Mononuclear cell (primary cell): ENCODE measurements around the gene SRRM3. TPM values are rescaled to one million over a fixed set of nuclear protein-coding genes. Genes with fewer than 3 reads are reported as not detected.
"Not testable (repeated sequence)": the region's sequence is repeated elsewhere in the genome, so short reads cannot be mapped to it uniquely, and the experiment has no call there.

Experiments
- H3K27me3 ChIP-seq: 2 replicates; pipeline ENCODE4 v1.6.0; 2011; ENCODE audit warnings: low read length, control low read depth; ENCODE audit not compliant: insufficient read depth
- H3K4me1 ChIP-seq: 2 replicates; pipeline ENCODE4 v1.5.1; 2011; ENCODE audit warnings: mild to moderate bottlenecking, low read length, control low read depth; ENCODE audit not compliant: insufficient read depth
- H3K4me3 ChIP-seq: 2 replicates; pipeline ENCODE4 v1.5.1; 2011; ENCODE audit warnings: mild to moderate bottlenecking, low read length, moderate library complexity
- H3K9me3 ChIP-seq: 2 replicates; pipeline ENCODE4 v1.5.1; 2011; ENCODE audit warnings: low read depth, mild to moderate bottlenecking, control low read depth, low read length
- total RNA-seq: library from RNA; depleted of rRNA; stranded (reverse); fragments of >200 nt; gene quantifications from one replicate; pipeline ENCODE4 v1.2.3, GENCODE V29; 2012

SRRM3 gene
- total RNA-seq, 1 donor, result not detected

DNA sequence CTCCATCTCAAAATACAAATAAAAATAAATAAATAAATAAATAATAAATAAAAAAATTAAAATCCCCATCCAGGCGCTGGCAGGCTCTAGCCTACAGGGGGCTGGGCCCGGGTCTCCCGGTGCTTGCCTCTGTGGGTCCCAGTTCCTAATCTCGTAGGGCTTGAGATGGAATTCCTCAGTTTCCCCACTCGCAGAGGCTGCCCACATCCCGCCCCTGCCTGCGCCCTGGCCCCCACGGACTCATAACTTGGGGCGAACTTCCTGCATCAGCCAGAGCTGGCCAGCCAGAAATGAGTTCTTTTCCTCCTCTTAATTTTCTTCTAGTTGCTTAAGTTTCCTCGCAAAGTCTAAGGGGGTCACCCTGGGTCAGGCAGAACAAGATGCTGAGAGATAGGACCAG lies 22.0 kb upstream of the SRRM3 start:
- Histone ChIP-seq H3K9me3 (no peaks in the 10 kb centered on the region), H3K4me3 (no peak overlapping the region), H3K4me1 (peaks cover 8% of the 10 kb centered on the region)

DNA sequence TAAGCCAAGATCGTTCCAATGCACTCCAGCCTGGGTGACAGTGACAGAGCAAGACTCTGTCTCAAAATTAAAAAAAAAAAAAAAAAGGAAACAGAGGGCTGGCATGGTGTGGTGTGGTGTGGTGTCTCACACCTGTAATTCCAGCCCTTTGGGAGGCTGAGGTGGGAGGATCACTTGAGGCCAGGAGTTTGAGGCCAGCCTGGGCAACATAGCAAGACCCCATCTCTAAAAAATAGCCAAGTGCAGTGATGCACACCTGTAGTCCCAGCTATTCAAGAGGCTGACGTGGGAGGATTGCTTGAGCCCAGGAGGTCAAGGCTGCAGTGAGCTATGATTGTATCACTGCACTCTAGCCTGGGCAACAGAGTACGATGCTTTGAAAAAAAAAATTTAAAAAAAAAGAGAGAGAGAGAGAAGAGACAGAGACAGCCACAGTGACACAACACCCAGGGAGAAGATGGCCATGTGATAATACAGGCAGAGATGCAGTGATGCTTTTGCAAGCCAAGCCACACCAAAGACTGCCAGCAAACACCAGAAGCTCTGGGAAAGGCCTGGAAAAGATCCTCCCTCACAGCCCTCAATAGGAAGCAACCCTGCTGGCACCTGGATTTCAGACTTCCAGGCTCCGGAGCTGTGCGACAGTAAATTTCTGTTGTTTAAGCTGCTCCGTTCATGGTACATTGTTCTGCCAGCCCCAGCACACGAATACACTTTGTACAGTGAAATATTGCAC lies 19.3 kb upstream of the SRRM3 start:
- H3K9me3 ChIP-seq, result no peaks in the 10 kb centered on the region
- H3K4me3 ChIP-seq, result no peak overlapping the region
- H3K27me3 ChIP-seq, result no peaks in the 10 kb centered on the region
- H3K4me1 ChIP-seq, result peaks cover 8% of the 10 kb centered on the region

More for the DNA sequence above, 22.0 kb upstream of the SRRM3 start:
- no peaks in the 10 kb centered on the region for H3K27me3 ChIP-seq

DNA sequence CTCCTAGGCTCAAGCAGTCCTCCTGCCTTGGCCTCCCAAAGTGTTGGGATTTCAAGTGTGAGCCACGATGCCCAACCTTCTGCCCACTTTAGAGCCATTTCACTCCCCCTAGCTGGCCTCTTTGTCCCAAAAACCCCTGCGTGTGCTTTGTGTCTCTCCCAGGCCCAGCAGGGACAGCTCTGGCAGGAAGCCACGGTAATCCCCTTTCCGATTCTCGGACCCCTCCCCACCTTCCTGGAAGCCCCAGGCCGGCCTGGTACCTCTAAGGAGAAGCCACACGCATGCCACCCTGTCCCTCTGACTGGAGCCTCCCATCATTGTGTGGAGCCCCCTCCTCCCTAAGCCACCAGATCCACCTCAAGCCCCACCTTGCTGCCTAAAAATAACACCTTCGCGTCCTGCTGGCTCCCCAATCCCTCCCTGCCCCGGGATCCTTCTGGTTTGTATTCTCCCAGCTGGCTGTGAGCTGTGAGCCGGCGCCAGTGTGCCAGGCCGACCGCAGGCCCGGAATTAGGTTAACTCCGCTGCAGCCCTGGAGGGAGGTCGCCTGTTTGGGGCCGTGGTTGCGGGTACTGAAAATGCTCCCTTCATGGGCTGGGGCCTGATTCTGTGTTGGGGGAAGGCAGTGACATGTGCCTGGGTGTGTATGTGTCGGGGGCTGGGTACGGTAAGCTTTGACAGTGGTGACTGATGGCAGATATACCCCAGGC lies 16.4 kb upstream of the SRRM3 start:
- Histone ChIP-seq H3K4me1 (no peaks in the 10 kb centered on the region), H3K4me3 (no peak overlapping the region), H3K9me3 (no peaks in the 10 kb centered on the region), H3K27me3 (no peaks in the 10 kb centered on the region)

DNA sequence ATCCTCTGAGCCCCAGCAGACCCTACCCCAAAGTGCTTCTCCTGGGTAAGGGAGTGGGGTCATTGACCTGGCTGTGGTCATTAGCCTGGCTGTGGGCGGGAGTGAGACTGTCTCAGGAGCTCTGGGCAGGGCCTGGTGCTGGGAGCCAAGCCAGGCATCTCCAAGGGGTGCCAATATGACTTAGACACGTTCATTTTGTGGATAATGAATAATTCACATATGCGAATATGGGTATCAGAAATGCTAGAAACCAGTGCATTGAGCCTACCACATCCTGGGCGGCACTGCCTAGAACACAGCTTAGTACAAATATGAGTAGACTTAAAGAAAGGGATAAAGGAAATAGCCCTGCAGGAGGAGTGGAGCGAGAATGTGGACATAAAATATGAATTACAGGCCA lies 14.4 kb upstream of the SRRM3 start:
- H3K9me3 ChIP-seq, result no peaks in the 10 kb centered on the region
- no peak overlapping the region for H3K4me3 ChIP-seq
- H3K4me1 ChIP-seq, result no peaks in the 10 kb centered on the region
- H3K27me3 ChIP-seq, result no peaks in the 10 kb centered on the region

DNA sequence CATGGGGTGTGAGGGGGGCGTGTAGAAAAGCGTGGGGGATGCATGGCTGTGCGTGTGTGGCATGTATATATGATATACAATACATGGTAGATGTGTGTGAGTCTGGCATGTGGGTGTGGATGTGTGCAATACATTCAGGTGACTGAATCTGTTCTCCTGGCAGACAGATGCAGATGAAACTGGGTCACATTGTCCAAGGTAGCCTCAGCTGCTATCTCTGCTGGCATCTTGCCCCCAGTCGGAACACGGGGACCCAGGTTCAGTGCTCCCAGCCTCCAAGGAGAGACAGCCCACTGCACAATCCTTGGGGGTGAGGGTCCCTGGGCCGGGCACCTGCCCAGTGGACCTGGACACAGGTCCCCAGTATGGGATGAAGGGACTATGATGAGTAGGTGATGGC lies 12.4 kb upstream of the SRRM3 start:
- Histone ChIP-seq H3K27me3 (no peaks in the 10 kb centered on the region), H3K9me3 (no peaks in the 10 kb centered on the region), H3K4me3 (no peak overlapping the region), H3K4me1 (no peaks in the 10 kb centered on the region)

DNA sequence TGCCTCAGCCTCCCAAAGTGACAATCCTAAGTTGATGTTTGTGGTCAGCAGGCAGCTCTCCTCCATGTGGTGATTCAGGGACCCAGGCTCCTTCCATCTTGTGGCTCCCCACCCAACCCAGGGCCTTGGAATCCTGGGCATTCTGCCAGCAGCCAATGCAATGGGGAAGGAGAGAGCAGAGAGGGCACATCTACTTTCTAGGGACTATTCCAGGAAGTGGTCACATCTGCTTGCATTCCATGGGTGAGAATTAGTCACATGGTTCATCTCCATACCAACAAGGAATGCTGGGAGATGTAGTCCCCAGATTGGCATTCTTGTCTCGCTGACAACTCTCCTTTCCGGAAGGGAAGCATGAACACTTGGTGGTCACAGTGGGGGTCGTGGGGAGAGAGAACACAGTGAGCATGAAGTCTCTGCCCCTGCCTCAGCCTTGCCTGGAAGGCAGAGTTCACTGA lies 9.9 kb upstream of the SRRM3 start:
- H3K4me3 ChIP-seq, result no peak overlapping the region
- no peaks in the 10 kb centered on the region for H3K27me3 ChIP-seq
- H3K9me3 ChIP-seq, result no peaks in the 10 kb centered on the region
- H3K4me1 ChIP-seq, result no peaks in the 10 kb centered on the region

DNA sequence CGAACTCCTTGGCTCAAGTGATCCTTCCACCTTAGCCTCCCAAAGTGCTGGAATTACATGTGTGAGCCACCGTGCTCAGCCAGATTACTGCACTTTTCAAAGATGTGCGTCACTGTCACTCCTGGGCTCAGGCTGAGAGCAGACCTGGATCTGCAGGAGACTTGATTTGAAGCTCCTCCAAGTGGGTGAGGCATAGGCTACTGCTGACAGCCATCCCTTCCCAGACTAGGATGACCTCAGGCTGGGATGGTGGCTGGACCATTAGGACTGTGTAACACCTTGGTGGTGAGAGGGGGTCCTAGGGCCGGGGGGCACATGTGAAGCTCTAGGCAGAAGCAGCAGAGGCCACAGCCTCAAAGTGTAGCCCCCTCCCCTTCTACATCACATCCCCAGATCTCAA lies 8.2 kb upstream of the SRRM3 start:
- Histone ChIP-seq H3K4me3 (no peak overlapping the region), H3K27me3 (no peaks in the 10 kb centered on the region), H3K4me1 (no peaks in the 10 kb centered on the region), H3K9me3 (no peaks in the 10 kb centered on the region)

DNA sequence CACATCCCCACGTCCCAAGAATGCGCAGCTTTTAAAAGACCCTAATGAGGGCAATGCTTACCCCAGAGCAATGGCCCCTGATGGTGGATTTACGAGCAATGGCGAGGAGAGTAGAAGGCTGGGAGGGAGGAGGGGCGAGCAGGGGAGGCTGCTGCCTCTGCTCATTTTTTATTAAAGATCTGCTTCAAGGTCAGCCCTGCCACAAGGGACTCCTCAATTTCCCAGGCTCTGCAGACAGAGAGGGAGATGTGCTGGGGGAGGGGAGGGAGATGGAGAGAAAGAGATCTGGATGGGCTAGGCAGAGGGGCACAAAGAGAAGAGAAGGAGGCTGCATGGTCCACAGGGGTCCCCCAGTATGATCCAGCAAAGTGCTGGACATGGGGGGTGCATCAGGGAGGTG lies 7.8 kb upstream of the SRRM3 start:
- Histone ChIP-seq H3K9me3 (no peaks in the 10 kb centered on the region), H3K4me3 (no peak overlapping the region), H3K4me1 (no peaks in the 10 kb centered on the region), H3K27me3 (no peaks in the 10 kb centered on the region)

DNA sequence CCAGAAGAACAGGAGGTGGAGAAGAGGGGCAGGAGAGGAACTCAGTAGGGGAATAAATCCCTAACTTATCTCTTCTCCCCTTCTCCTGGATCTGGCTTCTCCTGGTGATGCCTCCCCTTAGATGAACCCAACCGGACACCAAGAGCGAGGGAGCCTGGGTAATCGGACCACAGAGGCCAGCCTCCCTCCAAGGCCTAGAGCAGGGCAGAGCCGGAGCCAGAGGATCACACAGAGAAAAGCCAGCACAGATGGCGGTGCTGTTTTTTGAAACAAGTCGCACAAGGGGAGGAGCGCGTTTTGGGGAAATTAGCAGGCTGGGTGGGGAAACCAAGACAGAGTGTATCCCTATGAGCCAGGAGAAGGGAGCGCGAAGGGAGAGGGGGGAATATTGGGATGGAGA lies 4.9 kb upstream of the SRRM3 start:
- Histone ChIP-seq H3K4me1 (no peaks in the 10 kb centered on the region), H3K27me3 (peaks cover 3% of the 10 kb centered on the region), H3K4me3 (no peak overlapping the region)

DNA sequence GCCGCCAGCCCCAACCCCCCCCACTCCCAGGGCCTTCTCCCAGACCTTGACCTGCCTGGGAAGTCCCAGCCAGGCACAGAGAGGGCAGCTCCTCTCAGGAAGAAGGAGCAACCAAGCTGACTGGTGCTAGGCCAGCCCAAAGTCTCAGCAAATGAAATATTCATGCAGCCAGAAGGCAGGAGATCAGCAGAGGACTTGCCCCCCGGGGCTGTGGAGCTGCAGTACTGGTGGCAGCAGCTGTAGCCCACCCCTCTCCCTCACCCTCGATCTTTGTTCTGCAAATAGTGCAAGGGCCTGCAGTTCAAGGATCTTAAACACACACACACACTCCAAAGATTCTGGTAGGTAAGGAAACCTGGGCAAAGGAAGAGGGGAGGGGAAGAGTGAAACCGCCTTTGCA lies 3.5 kb upstream of the SRRM3 start:
- no peaks in the 10 kb centered on the region for H3K4me1 ChIP-seq
- H3K4me3 ChIP-seq, result no peak overlapping the region
- no peaks in the 10 kb centered on the region for H3K9me3 ChIP-seq
- H3K27me3 ChIP-seq, result peaks cover 6% of the 10 kb centered on the region

More for the DNA sequence above, 4.9 kb upstream of the SRRM3 start:
- H3K9me3 ChIP-seq, result no peaks in the 10 kb centered on the region

DNA sequence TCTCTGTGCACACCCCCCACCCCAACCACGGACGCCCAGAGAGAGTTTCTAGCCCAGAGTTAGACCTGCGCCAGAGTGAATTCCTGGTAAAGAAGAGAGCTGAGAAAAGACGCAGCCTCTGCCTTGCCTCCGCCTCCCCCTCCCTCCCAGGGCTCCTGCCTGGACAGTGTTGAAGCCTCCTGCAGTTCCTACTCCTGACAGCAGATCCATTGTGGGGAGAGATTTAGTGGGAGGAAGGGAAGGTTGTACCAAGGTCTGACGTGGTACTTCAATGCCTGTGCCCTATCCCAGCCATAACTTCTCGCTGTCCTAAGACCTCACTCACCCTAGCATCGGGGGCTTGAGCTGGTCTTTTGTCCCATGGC lies 952 bp downstream of the SRRM3 start:
- H3K9me3 ChIP-seq, result no peaks in the 10 kb centered on the region
- H3K27me3 ChIP-seq, result peaks cover 6% of the 10 kb centered on the region
- H3K4me1 ChIP-seq, result no peaks in the 10 kb centered on the region
- no peak overlapping the region for H3K4me3 ChIP-seq

DNA sequence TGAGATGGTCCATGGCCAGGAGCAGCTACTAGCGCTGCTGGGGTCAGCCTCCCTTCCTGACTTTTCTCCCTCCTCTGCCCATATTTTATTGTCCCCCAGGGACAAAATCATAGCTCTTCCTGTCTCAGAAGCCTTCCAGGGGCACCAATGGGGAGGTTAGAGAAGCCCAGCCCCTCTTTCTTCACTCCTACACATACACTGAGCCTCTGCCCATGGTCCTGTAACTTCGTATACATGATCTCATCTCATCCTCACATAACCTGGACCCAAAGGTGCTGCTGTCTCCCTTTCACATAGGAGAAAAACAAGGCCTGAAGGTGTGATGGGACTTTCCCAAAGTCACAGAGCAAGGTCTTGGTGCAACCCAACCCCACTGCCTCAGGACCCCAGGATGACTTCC lies 2.5 kb downstream of the SRRM3 start:
- H3K4me1 ChIP-seq, result no peaks in the 10 kb centered on the region
- no peaks in the 10 kb centered on the region for H3K9me3 ChIP-seq
- H3K4me3 ChIP-seq, result no peak overlapping the region
- H3K27me3 ChIP-seq, result peaks cover 6% of the 10 kb centered on the region

DNA sequence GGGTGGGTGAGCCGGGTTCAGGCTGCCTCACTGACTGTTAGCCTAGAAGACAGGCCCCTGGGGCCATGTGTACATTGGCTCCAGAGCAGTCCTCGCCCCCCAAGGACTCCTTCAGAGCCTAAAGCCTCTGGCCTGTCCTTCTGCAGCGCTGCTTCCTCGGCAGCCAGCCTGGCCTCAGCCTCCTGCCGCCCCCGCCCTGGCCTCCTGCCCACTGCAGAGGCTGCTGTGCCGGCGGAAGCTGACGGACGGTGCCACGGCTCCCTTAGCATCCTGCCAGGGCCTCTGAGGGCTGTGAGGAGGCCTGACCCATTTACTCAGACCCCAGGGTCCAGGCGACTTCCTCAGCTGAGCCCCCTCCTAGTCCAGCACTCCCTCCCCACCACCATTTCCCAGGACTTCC lies 4.9 kb downstream of the SRRM3 start:
- H3K4me3 ChIP-seq, result no peak overlapping the region
- H3K9me3 ChIP-seq, result no peaks in the 10 kb centered on the region
- H3K27me3 ChIP-seq, result peaks cover 3% of the 10 kb centered on the region
- no peaks in the 10 kb centered on the region for H3K4me1 ChIP-seq

DNA sequence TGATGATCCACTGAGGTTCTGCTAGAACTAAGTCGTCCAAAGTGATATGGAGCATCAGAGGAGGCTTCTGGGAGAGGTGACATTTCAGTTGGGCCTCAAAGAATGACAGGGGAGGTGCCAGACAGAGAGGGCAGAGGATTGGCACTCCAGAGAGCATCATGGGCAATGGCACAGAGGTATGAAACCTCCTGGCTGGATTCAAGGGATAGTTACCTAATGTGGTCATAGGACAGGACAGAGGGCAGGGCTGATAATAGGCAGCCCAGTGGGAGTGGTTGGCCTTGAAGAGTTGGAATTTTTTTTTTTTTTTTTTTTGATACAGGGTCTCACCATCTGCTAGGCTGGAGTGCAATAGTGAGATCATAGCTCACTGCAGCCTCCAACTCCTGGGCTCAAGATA lies 7.6 kb downstream of the SRRM3 start:
- Histone ChIP-seq H3K4me1 (no peaks in the 10 kb centered on the region), H3K27me3 (no peaks in the 10 kb centered on the region), H3K4me3 (no peak overlapping the region), H3K9me3 (no peaks in the 10 kb centered on the region)

DNA sequence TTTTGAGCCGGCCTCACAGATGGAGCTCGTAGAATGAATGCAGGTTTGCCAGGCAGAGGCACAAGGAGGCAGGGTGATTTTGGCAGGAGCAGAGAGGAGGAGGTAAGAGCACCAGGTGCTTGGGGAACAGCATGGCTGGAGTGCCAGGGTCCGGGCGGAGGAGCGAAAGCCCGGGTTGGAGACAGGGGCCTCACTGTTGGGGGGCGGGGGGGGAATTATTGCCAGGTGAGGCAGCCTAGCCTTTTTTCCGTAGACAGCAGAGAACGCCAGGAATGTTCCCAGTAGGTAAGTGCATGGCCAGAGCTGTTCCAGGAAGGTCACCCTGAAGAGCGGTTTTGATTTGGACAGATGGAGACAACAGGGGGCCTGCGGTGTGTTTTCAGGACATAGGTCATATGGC lies 9.5 kb downstream of the SRRM3 start:
- H3K4me3 ChIP-seq, result no peak overlapping the region
- no peaks in the 10 kb centered on the region for H3K27me3 ChIP-seq
- no peaks in the 10 kb centered on the region for H3K9me3 ChIP-seq
- H3K4me1 ChIP-seq, result no peaks in the 10 kb centered on the region

DNA sequence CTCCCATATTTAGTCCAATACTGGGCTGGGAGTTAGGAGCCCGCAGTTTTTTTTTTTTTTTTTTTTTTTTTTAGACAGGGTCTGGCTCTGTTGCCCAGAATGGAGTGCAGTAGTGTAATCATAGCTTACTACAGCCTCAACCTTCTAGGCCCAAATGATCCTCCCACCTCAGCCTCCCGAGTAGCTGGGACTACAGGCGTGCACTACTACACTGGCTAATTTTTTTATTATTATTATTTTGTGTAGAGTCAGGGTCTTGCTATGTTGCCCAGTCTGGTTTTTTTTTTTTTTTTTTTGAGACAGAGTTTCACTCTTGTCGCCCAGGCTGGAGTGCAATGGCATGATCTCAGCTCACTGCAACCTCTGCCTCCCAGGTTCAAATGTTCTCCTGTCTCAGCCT lies 13.7 kb downstream of the SRRM3 start:
- not testable (repeated sequence) for H3K27me3 ChIP-seq, H3K4me3 ChIP-seq, H3K4me1 ChIP-seq, H3K9me3 ChIP-seq
